HG02623 (cell line): ENCODE measurements around the gene CAPG.
"Not testable (repeated sequence)": the region's sequence is repeated elsewhere in the genome, so short reads cannot be mapped to it uniquely, and the experiment has no call there.

Source experiments
- ATAC-seq: cut with Tn5 transposase; IDR thresholded peaks from one replicate; pipeline ENCODE4 v1.9.1; 2021; ENCODE audit warnings: moderate library complexity; ENCODE audit not compliant: unreplicated experiment

CAPG gene

GRCh38 chr2:85398426-85399182, 11.6 kb downstream of the CAPG start:
- no peak for ATAC-seq

GRCh38 chr2:85397925-85398331, 12.2 kb downstream of the CAPG start:
- no peak for ATAC-seq

- ATAC-seq = no peak
Measured at GRCh38 chr2:85396531-85397470, 13.4 kb downstream of the CAPG start.

GRCh38 chr2:85395912-85396475, 14.2 kb downstream of the CAPG start:
- ATAC-seq = no peak

- no peak for ATAC-seq
Measured at GRCh38 chr2:85394976-85395375, 15.2 kb downstream of the CAPG start.

GRCh38 chr2:85394261-85394681, 15.9 kb downstream of the CAPG start:
- no peak for ATAC-seq

- ATAC-seq = no peak
Measured at GRCh38 chr2:85393836-85394235, 16.3 kb downstream of the CAPG start.

- ATAC-seq = no peak
Measured at GRCh38 chr2:85390941-85391669, 19.1 kb downstream of the CAPG start.

GRCh38 chr2:85388878-85389538, 21.2 kb downstream of the CAPG start:
- ATAC-seq = no peak

GRCh38 chr2:85387754-85388153, 22.4 kb downstream of the CAPG start:
- ATAC-seq = no peak

GRCh38 chr2:85385746-85386145, 24.4 kb downstream of the CAPG start:
- ATAC-seq = no peak

GRCh38 chr2:85383850-85384249, 26.3 kb downstream of the CAPG start:
- no peak for ATAC-seq

- not testable (repeated sequence) for ATAC-seq
Measured at GRCh38 chr2:85383151-85383550, 27.0 kb downstream of the CAPG start.

GRCh38 chr2:85380048-85380447, 30.1 kb downstream of the CAPG start:
- ATAC-seq = no peak

GRCh38 chr2:85378257-85378656, 31.9 kb downstream of the CAPG start:
- no peak for ATAC-seq

- no peak for ATAC-seq
Measured at GRCh38 chr2:85377083-85377482, 33.1 kb downstream of the CAPG start.

- no peak for ATAC-seq
Measured at GRCh38 chr2:85376291-85377065, 33.7 kb downstream of the CAPG start.

GRCh38 chr2:85371045-85371444, 39.1 kb downstream of the CAPG start:
- no peak for ATAC-seq

GRCh38 chr2:85369500-85369899, 40.7 kb downstream of the CAPG start:
- ATAC-seq = no peak

- ATAC-seq = no peak
Measured at GRCh38 chr2:85368921-85369320, 41.2 kb downstream of the CAPG start.
